Muscle layer of duodenum (tissue), 2 donors: ENCODE measurements around the gene AASDH.

Source experiments
- H3K27ac ChIP-seq: one replicate; pipeline ENCODE4 v1.7.0; 2013; ENCODE audit warnings: mild to moderate bottlenecking, low read length
- H3K27me3 ChIP-seq: one replicate; pipeline ENCODE4 v1.7.0; 2013; ENCODE audit warnings: low read depth, mild to moderate bottlenecking, control low read depth, low read length
- H3K36me3 ChIP-seq, 2 donors: one replicate each; pipeline ENCODE4 v1.7.0; 2013; ENCODE audit warnings: low read length in 2 of 2, control low read depth in 1 of 2, mild to moderate bottlenecking in 1 of 2; ENCODE audit not compliant: insufficient read depth in 2 of 2, control insufficient read depth in 1 of 2
- H3K4me1 ChIP-seq, 2 donors: one replicate each; pipeline ENCODE4 v1.7.0; 2013; ENCODE audit warnings: low read length in 2 of 2, mild to moderate bottlenecking in 2 of 2, control low read depth in 1 of 2, moderate library complexity in 1 of 2; ENCODE audit not compliant: insufficient read depth in 2 of 2, control insufficient read depth in 1 of 2
- H3K4me3 ChIP-seq, 2 donors: one replicate each; pipeline ENCODE4 v1.7.0; 2013; ENCODE audit warnings: low read length in 2 of 2, low read depth in 1 of 2, mild to moderate bottlenecking in 1 of 2
- H3K9me3 ChIP-seq, 2 donors: one replicate each; pipeline ENCODE4 v1.7.0; 2013; ENCODE audit warnings: low read length in 2 of 2, control low read depth in 1 of 2, mild to moderate bottlenecking in 1 of 2; ENCODE audit not compliant: control insufficient read depth in 1 of 2
- donor health status: healthy.

The AASDH gene

GRCh38 chr4:56342746-56343145, 44.5 kb downstream of the AASDH start:
- peaks cover 9 to 29% of the 10 kb centered on the region in 2 donors for H3K36me3 ChIP-seq
- no peak overlapping the region for H3K4me3 ChIP-seq
- no peak overlapping the region for H3K27ac ChIP-seq
- H3K9me3 ChIP-seq: no peaks in the 10 kb centered on the region
- no peaks in the 10 kb centered on the region for H3K4me1 ChIP-seq
- H3K27me3 ChIP-seq: no peaks in the 10 kb centered on the region

DNA sequence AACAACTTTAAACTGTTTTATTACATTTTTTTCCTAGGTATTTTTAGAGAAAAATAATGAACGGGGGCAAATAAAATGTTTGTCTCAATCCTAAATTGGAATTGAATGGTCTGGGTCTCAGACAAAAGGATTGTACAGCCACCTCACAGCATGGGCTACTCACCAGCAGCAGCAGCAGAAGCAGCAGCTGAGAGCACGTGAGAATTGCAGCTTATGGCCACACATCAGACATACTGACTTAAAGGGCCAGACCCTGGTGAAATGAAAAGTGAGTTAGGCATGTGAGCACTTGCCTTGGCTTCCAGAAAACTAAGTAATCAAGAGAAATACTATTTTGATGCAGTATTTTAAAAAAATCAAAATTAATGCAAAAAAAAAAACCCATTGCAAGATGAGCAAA, 56.6 kb downstream of the AASDH start:
- no peaks in the 10 kb centered on the region for H3K36me3 ChIP-seq
- H3K27ac ChIP-seq: no peak overlapping the region
- no peak overlapping the region for H3K4me3 ChIP-seq
- no peaks in the 10 kb centered on the region for H3K9me3 ChIP-seq
- H3K4me1 ChIP-seq: no peaks in the 10 kb centered on the region
- H3K27me3 ChIP-seq: no peaks in the 10 kb centered on the region

DNA sequence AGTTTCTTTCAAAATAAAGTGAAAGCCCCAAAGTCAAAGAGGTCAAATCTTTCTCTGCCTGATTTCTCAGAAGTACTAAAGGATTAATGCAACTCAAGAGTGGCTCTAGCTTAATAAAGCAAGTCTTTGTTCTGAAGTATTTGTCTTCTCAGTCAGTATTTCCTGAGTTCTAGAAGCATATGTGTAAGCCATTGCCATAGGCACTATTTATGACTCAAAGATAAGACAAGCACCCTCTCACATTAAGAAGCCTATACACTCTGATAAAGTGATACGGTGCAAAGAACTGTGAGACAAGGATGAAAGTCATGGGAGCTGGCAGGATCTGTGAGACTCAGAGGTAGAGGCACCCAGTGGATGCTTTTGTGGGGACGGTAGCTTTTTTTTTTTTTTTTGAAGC, 60.9 kb downstream of the AASDH start:
- H3K9me3 ChIP-seq: no peaks in the 10 kb centered on the region
- H3K4me3 ChIP-seq: no peak overlapping the region
- H3K27ac ChIP-seq: no peak overlapping the region
- H3K4me1 ChIP-seq: no peaks in the 10 kb centered on the region
- peaks cover 0 to 5% of the 10 kb centered on the region in 2 donors for H3K36me3 ChIP-seq
- no peaks in the 10 kb centered on the region for H3K27me3 ChIP-seq

- H3K36me3 ChIP-seq: peaks cover 0 to 5% of the 10 kb centered on the region in 2 donors
- no peak overlapping the region for H3K4me3 ChIP-seq
- no peaks in the 10 kb centered on the region for H3K4me1 ChIP-seq
- H3K27ac ChIP-seq: no peak overlapping the region
- H3K27me3 ChIP-seq: no peaks in the 10 kb centered on the region
- no peaks in the 10 kb centered on the region for H3K9me3 ChIP-seq
These were observed 63.2 kb downstream of the AASDH start for GRCh38 chr4:56324011-56324610.

GRCh38 chr4:56323327-56323726, 64.0 kb downstream of the AASDH start:
- H3K9me3 ChIP-seq: no peaks in the 10 kb centered on the region
- H3K27me3 ChIP-seq: no peaks in the 10 kb centered on the region
- H3K4me1 ChIP-seq: no peaks in the 10 kb centered on the region
- H3K4me3 ChIP-seq: no peak overlapping the region
- no peak overlapping the region for H3K27ac ChIP-seq
- H3K36me3 ChIP-seq: peaks cover 0 to 5% of the 10 kb centered on the region in 2 donors

DNA sequence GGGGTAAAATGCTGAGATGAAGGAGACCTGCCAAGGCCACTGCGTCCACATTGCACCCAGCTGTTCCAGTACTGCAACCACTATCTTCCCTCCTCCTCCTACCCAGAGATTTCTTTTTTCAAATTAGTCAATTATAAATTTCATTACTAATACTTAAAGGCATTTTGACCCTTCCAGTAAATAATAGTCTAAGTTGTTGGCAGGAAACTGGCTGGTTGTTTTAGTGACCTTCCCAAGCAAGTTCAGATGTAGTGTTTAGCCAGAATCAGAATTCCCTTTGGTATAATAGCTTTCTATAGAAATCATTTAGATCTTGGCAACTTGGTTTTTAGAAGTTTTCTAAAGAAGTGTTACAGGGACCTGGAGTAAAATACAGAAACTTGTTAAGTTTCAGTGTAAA, 66.0 kb downstream of the AASDH start:
- no peaks in the 10 kb centered on the region for H3K27me3 ChIP-seq
- H3K4me3 ChIP-seq: no peak overlapping the region
- peaks cover 0 to 5% of the 10 kb centered on the region in 2 donors for H3K36me3 ChIP-seq
- H3K27ac ChIP-seq: no peak overlapping the region
- H3K4me1 ChIP-seq: no peaks in the 10 kb centered on the region
- no peaks in the 10 kb centered on the region for H3K9me3 ChIP-seq

DNA sequence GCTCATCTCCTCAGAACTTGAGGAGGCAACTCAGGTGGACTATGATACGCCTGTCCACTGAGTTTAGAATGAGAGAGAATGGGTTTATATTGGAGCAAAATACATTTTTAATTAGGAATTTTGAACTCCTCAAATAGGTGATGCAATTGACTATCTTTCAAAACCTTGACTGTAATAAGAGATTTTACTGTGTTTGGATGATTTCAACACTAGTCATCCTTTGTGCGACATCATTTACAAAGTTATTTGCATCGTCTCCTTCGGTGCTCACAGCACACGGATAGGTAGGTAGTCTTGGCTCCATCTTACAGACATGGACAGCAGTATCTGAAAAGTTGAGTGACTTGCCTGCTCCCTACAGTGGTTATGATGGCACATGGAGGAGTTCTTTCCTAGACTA, 67.0 kb downstream of the AASDH start:
- Histone ChIP-seq H3K4me1 (no peaks in the 10 kb centered on the region), H3K27me3 (no peaks in the 10 kb centered on the region), H3K9me3 (no peaks in the 10 kb centered on the region), H3K4me3 (no peak overlapping the region), H3K27ac (no peak overlapping the region), H3K36me3 (peaks cover under 1 to 1% of the 10 kb centered on the region in 2 donors)

GRCh38 chr4:56318555-56318954, 68.7 kb downstream of the AASDH start:
- Histone ChIP-seq H3K27ac (no peak overlapping the region), H3K36me3 (peaks cover 0 to 3% of the 10 kb centered on the region in 2 donors), H3K4me3 (no peak overlapping the region), H3K9me3 (peaks cover 0 to 2% of the 10 kb centered on the region in 2 donors), H3K4me1 (no peaks in the 10 kb centered on the region), H3K27me3 (no peaks in the 10 kb centered on the region)

DNA sequence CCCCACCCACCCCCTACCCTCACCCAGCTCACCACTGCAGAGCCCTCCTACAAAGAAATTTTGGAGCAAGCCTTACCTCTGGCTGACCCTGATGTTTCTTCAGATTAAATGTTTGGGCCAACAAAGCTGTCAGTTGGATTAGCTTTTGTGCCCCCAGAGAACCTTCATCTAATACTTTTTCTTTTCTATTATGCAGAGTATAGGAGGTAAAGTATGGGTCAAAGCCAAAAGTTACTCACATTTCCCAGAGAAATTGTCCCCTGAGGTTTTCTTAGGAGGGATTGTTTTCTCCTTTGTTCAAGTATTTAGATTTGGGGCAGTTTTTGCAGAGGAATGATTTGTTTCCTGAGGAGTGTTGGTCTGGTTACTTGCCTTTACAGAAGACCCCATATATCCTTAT, 69.5 kb downstream of the AASDH start:
- Histone ChIP-seq H3K4me1 (no peaks in the 10 kb centered on the region), H3K27ac (no peak overlapping the region), H3K4me3 (no peak overlapping the region), H3K9me3 (peaks cover 0 to 2% of the 10 kb centered on the region in 2 donors), H3K27me3 (no peaks in the 10 kb centered on the region), H3K36me3 (peaks cover 0 to 3% of the 10 kb centered on the region in 2 donors)

DNA sequence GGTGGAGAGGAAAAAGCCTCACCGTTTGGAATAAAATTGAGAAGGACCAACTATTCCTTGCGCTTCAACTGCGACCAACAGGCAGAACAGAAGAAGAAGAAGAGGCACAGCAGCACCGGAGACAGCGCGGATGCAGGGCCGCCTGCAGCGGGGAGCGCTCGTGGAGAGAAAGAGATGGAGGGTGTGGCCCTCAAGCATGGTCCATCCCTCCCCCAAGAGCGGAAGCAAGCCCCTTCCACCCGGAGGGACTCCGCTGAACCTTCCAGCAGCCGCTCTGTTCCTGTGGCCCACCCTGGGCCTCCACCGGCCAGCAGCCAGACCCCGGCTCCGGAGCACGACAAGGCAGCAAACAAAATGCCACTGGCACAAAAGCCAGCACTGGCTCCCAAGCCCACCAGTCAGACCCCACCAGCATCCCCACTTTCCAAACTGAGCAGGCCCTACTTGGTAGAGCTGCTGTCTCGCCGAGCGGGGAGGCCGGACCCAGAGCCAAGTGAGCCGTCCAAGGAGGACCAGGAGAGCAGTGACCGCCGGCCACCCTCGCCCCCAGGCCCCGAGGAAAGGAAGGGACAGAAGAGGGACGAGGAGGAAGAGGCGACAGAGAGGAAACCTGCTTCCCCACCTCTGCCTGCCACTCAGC, 71.2 kb downstream of the AASDH start:
- Histone ChIP-seq H3K27me3 (no peaks in the 10 kb centered on the region), H3K27ac (no peak overlapping the region), H3K9me3 (peaks cover 0 to 2% of the 10 kb centered on the region in 2 donors), H3K36me3 (peaks cover 0 to 3% of the 10 kb centered on the region in 2 donors), H3K4me1 (no peaks in the 10 kb centered on the region), H3K4me3 (no peak overlapping the region)

DNA sequence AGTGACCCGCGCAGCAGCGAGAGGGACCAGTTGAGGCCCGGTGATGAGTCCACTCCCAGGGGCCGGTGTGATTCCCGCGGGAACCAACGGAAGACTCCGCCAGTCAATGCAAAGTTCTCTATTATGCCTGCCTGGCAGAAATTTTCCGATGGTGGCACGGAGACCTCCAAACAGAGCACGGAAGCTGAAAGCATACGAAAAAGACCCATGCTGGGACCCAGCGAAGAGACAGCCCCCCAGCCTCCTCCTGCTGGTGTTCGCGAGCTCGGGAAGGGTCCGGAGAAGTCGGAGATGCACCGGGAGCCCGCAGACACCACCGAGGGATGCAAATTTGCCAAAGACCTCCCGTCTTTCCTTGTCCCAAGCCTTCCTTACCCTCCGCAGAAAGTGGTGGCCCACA, 71.7 kb downstream of the AASDH start:
- Histone ChIP-seq H3K27ac (no peak overlapping the region), H3K4me3 (no peak overlapping the region), H3K27me3 (no peaks in the 10 kb centered on the region), H3K9me3 (peaks cover 0 to 2% of the 10 kb centered on the region in 2 donors), H3K4me1 (no peaks in the 10 kb centered on the region), H3K36me3 (peaks cover 0 to 3% of the 10 kb centered on the region in 2 donors)

- Histone ChIP-seq H3K4me3 (no peak overlapping the region), H3K36me3 (peaks cover 0 to 3% of the 10 kb centered on the region in 2 donors), H3K27me3 (no peaks in the 10 kb centered on the region), H3K4me1 (no peaks in the 10 kb centered on the region), H3K9me3 (peaks cover 0 to 2% of the 10 kb centered on the region in 2 donors), H3K27ac (no peak overlapping the region)
These were observed 72.2 kb downstream of the AASDH start for GRCh38 chr4:56315041-56315440.
